ENCODE measurements around the gene CAMK2D. TPM values are rescaled to one million over a fixed set of nuclear protein-coding genes. Genes with fewer than 3 reads are reported as not detected.

CAMK2D gene
- total RNA-seq, 2 experiments from 2014 or later = 29.9 to 32.9 TPM

GRCh38 chr4:113783701-113784100, 22.2 kb upstream of the CAMK2D start:
- ATAC-seq (ENCODE audit: poor library complexity) (no peak), DNase-seq (peak in 2 of 14 experiments; percentile 13 to 20)
- CTCF ChIA-PET = interaction anchor here (0.8 to 1.3 kb wide), 2 partner anchors 19 to 236 kb away, joined by 3 to 4 read pairs; no protein-coding TSS in a partner anchor
- Histone ChIP-seq H3K27me3 (ENCODE audit: control insufficient read depth in 1 of 2, insufficient read depth in 2 of 2, low read length in 2 of 2) (no peaks in the 10 kb centered on the region), H3K27ac (ENCODE audit: low read depth in 1 of 2, low read length in 2 of 2) (no peak overlapping the region), H3K36me3 (ENCODE audit: insufficient read depth, low read length) (no peaks in the 10 kb centered on the region), H3K9me3 (ENCODE audit: control insufficient read depth in 1 of 2, insufficient read depth in 1 of 2, low read length in 2 of 2) (no peaks in the 10 kb centered on the region), H3K4me3 (ENCODE audit: low read length) (no peak overlapping the region), H3K4me1 (ENCODE audit: insufficient read depth, low read length) (no peaks in the 10 kb centered on the region)
- Mint-ChIP-seq H3K4me3 (no peak overlapping the region), H3K4me1 (ENCODE audit: low read depth) (peaks cover 15% of the 10 kb centered on the region), H3K27ac (no peak overlapping the region), H3K36me3 (ENCODE audit: low read depth) (no peaks in the 10 kb centered on the region), H3K27me3 (no peaks in the 10 kb centered on the region), H3K9me3 (no peaks in the 10 kb centered on the region)
- no peak for TF ChIP-seq CTCF (IDR thresholded peaks at IDR 0.05)
- intact Hi-C loops (cut with DNase I, micrococcal nuclease) = loop anchor here in 1 of 2 experiments (5.0 to 10.0 kb wide), 2 partner anchors 124 to 389 kb away; no protein-coding TSS in a partner anchor
- POLR2A ChIA-PET = no interaction called here

- DNase-seq (no peak), ATAC-seq (ENCODE audit: poor library complexity) (no peak)
- Histone ChIP-seq H3K4me3 (ENCODE audit: low read length) (no peak overlapping the region), H3K4me1 (ENCODE audit: insufficient read depth, low read length) (no peaks in the 10 kb centered on the region), H3K27ac (ENCODE audit: low read depth in 1 of 2, low read length in 2 of 2) (no peak overlapping the region), H3K36me3 (ENCODE audit: insufficient read depth, low read length) (no peaks in the 10 kb centered on the region), H3K27me3 (ENCODE audit: control insufficient read depth in 1 of 2, insufficient read depth in 2 of 2, low read length in 2 of 2) (no peaks in the 10 kb centered on the region), H3K9me3 (ENCODE audit: control insufficient read depth in 1 of 2, insufficient read depth in 1 of 2, low read length in 2 of 2) (no peaks in the 10 kb centered on the region)
- no peaks in the 10 kb centered on the region for H3K27me3 Mint-ChIP-seq
- POLR2A ChIA-PET = no interaction called here
- intact Hi-C loops (cut with DNase I, micrococcal nuclease) = loop anchor here in 1 of 2 experiments (5.0 to 10.0 kb wide), 2 partner anchors 124 to 388 kb away; no protein-coding TSS in a partner anchor
- H3K9me3 Mint-ChIP-seq = no peaks in the 10 kb centered on the region
- CTCF ChIA-PET = interaction anchor here (1.3 kb wide), 1 partner anchor 236 kb away, joined by 4 read pairs; no protein-coding TSS in a partner anchor
- H3K27ac Mint-ChIP-seq = no peak overlapping the region
- no peaks in the 10 kb centered on the region for H3K36me3 Mint-ChIP-seq (ENCODE audit: low read depth)
- peaks cover 15% of the 10 kb centered on the region for H3K4me1 Mint-ChIP-seq (ENCODE audit: low read depth)
- no peak overlapping the region for H3K4me3 Mint-ChIP-seq
- no peak for TF ChIP-seq CTCF (IDR thresholded peaks at IDR 0.05)
These were observed 21.8 kb upstream of the CAMK2D start for GRCh38 chr4:113783289-113783688.

- Mint-ChIP-seq H3K9me3 (no peaks in the 10 kb centered on the region), H3K4me1 (ENCODE audit: low read depth) (peaks cover 15% of the 10 kb centered on the region), H3K27ac (no peak overlapping the region), H3K4me3 (no peak overlapping the region), H3K36me3 (ENCODE audit: low read depth) (no peaks in the 10 kb centered on the region), H3K27me3 (no peaks in the 10 kb centered on the region)
- DNase-seq (peak in 3 of 14 experiments; percentile 45 to 64 (median 64)), ATAC-seq (ENCODE audit: poor library complexity) (peak; percentile 21)
- Histone ChIP-seq H3K9me3 (ENCODE audit: control insufficient read depth in 1 of 2, insufficient read depth in 1 of 2, low read length in 2 of 2) (no peaks in the 10 kb centered on the region), H3K27ac (ENCODE audit: low read depth in 1 of 2, low read length in 2 of 2) (no peak overlapping the region), H3K27me3 (ENCODE audit: control insufficient read depth in 1 of 2, insufficient read depth in 2 of 2, low read length in 2 of 2) (no peaks in the 10 kb centered on the region), H3K4me3 (ENCODE audit: low read length) (no peak overlapping the region), H3K4me1 (ENCODE audit: insufficient read depth, low read length) (no peaks in the 10 kb centered on the region), H3K36me3 (ENCODE audit: insufficient read depth, low read length) (no peaks in the 10 kb centered on the region)
- peak; percentile 80 for TF ChIP-seq CTCF (IDR thresholded peaks at IDR 0.05)
- ChIA-PET CTCF (no interaction called here), POLR2A (no interaction called here)
- intact Hi-C loops (cut with DNase I, micrococcal nuclease) = loop anchor here in 1 of 2 experiments (5.0 to 10.0 kb wide), 2 partner anchors 126 to 387 kb away; no protein-coding TSS in a partner anchor
These were observed 20.0 kb upstream of the CAMK2D start for GRCh38 chr4:113781439-113782040.

Measured in CD4-positive, alpha-beta T cell (primary cell).